A673 (cell line): ENCODE measurements around the gene UBAP2L. TPM values are rescaled to one million over a fixed set of nuclear protein-coding genes. Genes with fewer than 3 reads are reported as not detected.

Experiments used
- BruUV-seq: library from RNA; stranded (reverse); fragments of 400-500 nt; replicated peaks from 2 replicates; lab custom pipeline; 2021; lab: Mats Ljungman, UMichigan
- CTCF ChIA-PET: fragments of 300-600 bp; sonication (Branson Sonifier 250); formaldehyde crosslinking; loops from one replicate; lab custom pipeline; 2022; ENCODE audit warnings: antibody characterized with exemption; lab: Charles Lee
- POLR2A ChIA-PET: fragments of 300-600 bp; sonication (Branson Sonifier 250); formaldehyde crosslinking; loops from one replicate; lab custom pipeline; 2022; ENCODE audit warnings: antibody characterized with exemption; ENCODE audit not compliant: low non-redundant PET; lab: Charles Lee
- DNase-seq: peaks from one replicate; pipeline ENCODE4 v3.0.0-alpha.2; 2015; ENCODE audit warnings: low spot score
- H3K27ac ChIP-seq: fragments of 200-600 bp; sonication (generic); 2 replicates; pipeline ENCODE4 v1.5.1; 2016; ENCODE audit warnings: mixed run types, low read depth, mild to moderate bottlenecking, mixed read lengths, antibody characterized with exemption, low read length; ENCODE audit not compliant: poor library complexity, severe bottlenecking
- H3K27me3 ChIP-seq: fragments of 200-600 bp; sonication (generic); replicated peaks from 2 replicates; pipeline ENCODE4 v1.6.1; 2017; ENCODE audit warnings: mixed run types, low read depth, mild to moderate bottlenecking, mixed read lengths, antibody characterized with exemption, low read length; ENCODE audit not compliant: insufficient read depth, poor library complexity
- H3K36me3 ChIP-seq: fragments of 200-600 bp; sonication (generic); 2 replicates; pipeline ENCODE4 v1.6.1; 2016; ENCODE audit warnings: mixed run types, mild to moderate bottlenecking, mixed read lengths, antibody characterized with exemption, low read length; ENCODE audit not compliant: insufficient read depth, poor library complexity, severe bottlenecking
- H3K4me1 ChIP-seq: fragments of 200-600 bp; sonication (generic); 2 replicates; pipeline ENCODE4 v1.6.1; 2017; ENCODE audit warnings: mixed run types, mild to moderate bottlenecking, mixed read lengths, antibody characterized with exemption, low read length; ENCODE audit not compliant: insufficient read depth, poor library complexity, severe bottlenecking
- H3K4me3 ChIP-seq: fragments of 200-600 bp; sonication (generic); 2 replicates; pipeline ENCODE4 v1.5.1; 2016; ENCODE audit warnings: low read depth, mixed run types, mild to moderate bottlenecking, mixed read lengths, low read length; ENCODE audit not compliant: poor library complexity, severe bottlenecking
- H3K9me3 ChIP-seq: fragments of 200-600 bp; sonication (generic); 2 replicates; pipeline ENCODE4 v1.6.1; 2016; ENCODE audit warnings: mixed run types, low read depth, mild to moderate bottlenecking, mixed read lengths, antibody characterized with exemption, low read length; ENCODE audit not compliant: poor library complexity, severe bottlenecking
- EZH2 ChIP-seq: fragments of 200-600 bp; sonication (generic); IDR thresholded peaks from 2 replicates; pipeline ENCODE4 v1.6.1; 2017; ENCODE audit warnings: borderline replicate concordance, low read depth, mild to moderate bottlenecking, mixed read lengths, antibody characterized with exemption, low read length; ENCODE audit not compliant: poor library complexity, severe bottlenecking
- intact Hi-C: fragments of 100-400 bp; cut with micrococcal nuclease; formaldehyde crosslinking; loops from one replicate; pipeline ENCODE4 v1.10.0; 2022; ENCODE audit not compliant: unreplicated experiment
- total RNA-seq: library from RNA; stranded (reverse); gene quantifications from 2 replicates; pipeline ENCODE4 v1.2.3, GENCODE V29; 2021
- TF ChIP-seq, protein P1 (sequence below): fragments of 300-800, 200-600 bp; sonication (generic); conservative IDR thresholded peaks from 2 replicates; pipeline ENCODE4 v1.5.1; 2017; ENCODE audit warnings: low read depth, mild to moderate bottlenecking, antibody characterized with exemption, low read length, moderate library complexity, mixed read lengths

UBAP2L gene
- total RNA-seq, 1 experiment from 2014 or later: 269 TPM

- intact Hi-C loops: no loop called here
- POLR2A ChIA-PET: interaction anchor here (0.7 kb wide), 1 partner anchor 338 kb away, joined by 3 read pairs; no protein-coding TSS in a partner anchor
- BruUV-seq: no TSS peak
- Histone ChIP-seq H3K27me3 (no peaks in the 10 kb centered on the region), H3K36me3 (peaks cover 97% of the 10 kb centered on the region), H3K4me3 (no peak overlapping the region), H3K27ac (no peak overlapping the region), H3K4me1 (no peaks in the 10 kb centered on the region), H3K9me3 (no peaks in the 10 kb centered on the region)
- TF ChIP-seq EZH2: no peak
- TF ChIP-seq, protein P1, sequence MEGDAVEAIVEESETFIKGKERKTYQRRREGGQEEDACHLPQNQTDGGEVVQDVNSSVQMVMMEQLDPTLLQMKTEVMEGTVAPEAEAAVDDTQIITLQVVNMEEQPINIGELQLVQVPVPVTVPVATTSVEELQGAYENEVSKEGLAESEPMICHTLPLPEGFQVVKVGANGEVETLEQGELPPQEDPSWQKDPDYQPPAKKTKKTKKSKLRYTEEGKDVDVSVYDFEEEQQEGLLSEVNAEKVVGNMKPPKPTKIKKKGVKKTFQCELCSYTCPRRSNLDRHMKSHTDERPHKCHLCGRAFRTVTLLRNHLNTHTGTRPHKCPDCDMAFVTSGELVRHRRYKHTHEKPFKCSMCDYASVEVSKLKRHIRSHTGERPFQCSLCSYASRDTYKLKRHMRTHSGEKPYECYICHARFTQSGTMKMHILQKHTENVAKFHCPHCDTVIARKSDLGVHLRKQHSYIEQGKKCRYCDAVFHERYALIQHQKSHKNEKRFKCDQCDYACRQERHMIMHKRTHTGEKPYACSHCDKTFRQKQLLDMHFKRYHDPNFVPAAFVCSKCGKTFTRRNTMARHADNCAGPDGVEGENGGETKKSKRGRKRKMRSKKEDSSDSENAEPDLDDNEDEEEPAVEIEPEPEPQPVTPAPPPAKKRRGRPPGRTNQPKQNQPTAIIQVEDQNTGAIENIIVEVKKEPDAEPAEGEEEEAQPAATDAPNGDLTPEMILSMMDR: no peak
- CTCF ChIA-PET: no interaction called here
- no peak for DNase-seq
These were observed 16.1 kb downstream of the UBAP2L start for GRCh38 chr1:154236855-154237254.

DNA sequence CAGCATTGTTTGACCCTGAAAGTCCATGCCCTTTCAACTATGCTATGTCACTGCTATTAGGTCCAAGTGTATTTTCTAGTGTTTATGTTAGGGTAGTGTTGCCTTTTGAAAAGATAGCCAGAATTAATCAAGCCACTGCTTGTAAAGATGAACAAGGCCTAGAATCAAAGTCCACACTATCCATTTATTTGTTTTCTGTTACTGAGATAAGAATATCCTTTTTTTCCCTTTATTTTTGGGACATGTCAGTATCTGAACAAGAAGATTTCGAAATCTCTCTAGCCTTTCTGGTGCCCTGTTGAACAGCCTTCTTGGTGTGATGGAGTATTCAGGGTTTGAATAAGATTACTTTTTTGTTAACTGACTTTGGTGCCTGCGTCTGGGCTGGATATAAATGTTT is 16.7 kb downstream of the UBAP2L start:
- H3K4me3 ChIP-seq: no peak overlapping the region
- H3K36me3 ChIP-seq: peaks cover 97% of the 10 kb centered on the region
- no peaks in the 10 kb centered on the region for H3K27me3 ChIP-seq
- no TSS peak for BruUV-seq
- TF ChIP-seq, protein P1: no peak
- TF ChIP-seq EZH2: no peak
- no peaks in the 10 kb centered on the region for H3K4me1 ChIP-seq
- intact Hi-C loops: no loop called here
- DNase-seq: no peak
- CTCF ChIA-PET: no interaction called here
- POLR2A ChIA-PET: no interaction called here
- H3K9me3 ChIP-seq: no peaks in the 10 kb centered on the region
- no peak overlapping the region for H3K27ac ChIP-seq

- H3K27me3 ChIP-seq: no peaks in the 10 kb centered on the region
- H3K9me3 ChIP-seq: no peaks in the 10 kb centered on the region
- no TSS peak for BruUV-seq
- no peak overlapping the region for H3K27ac ChIP-seq
- intact Hi-C loops: no loop called here
- peaks cover 97% of the 10 kb centered on the region for H3K36me3 ChIP-seq
- no peak for DNase-seq
- ChIA-PET POLR2A (interaction anchor here (0.6 kb wide), 1 partner anchor 80 kb away, joined by 3 read pairs; no protein-coding TSS in a partner anchor), CTCF (interaction anchor here (0.6 kb wide), 1 partner anchor 39 kb away, joined by 3 read pairs; no protein-coding TSS in a partner anchor)
- no peaks in the 10 kb centered on the region for H3K4me1 ChIP-seq
- no peak for TF ChIP-seq EZH2
- TF ChIP-seq, protein P1: no peak
- H3K4me3 ChIP-seq: no peak overlapping the region
These were observed 17.2 kb downstream of the UBAP2L start for GRCh38 chr1:154237880-154238506.
